ENCODE data around the gene SLC5A2.

The SLC5A2 gene

GRCh38 chr16:31489616-31490584 is 7.0 kb downstream of the SLC5A2 start (continued):
- TF ChIP-seq CREB5 (CRISPR knock-in tag; IDR thresholded peaks at IDR 0.05; ENCODE audit: low read depth) (no peak), TOX (CRISPR knock-in tag; IDR thresholded peaks at IDR 0.05; ENCODE audit: borderline replicate concordance) (no peak)

DNA sequence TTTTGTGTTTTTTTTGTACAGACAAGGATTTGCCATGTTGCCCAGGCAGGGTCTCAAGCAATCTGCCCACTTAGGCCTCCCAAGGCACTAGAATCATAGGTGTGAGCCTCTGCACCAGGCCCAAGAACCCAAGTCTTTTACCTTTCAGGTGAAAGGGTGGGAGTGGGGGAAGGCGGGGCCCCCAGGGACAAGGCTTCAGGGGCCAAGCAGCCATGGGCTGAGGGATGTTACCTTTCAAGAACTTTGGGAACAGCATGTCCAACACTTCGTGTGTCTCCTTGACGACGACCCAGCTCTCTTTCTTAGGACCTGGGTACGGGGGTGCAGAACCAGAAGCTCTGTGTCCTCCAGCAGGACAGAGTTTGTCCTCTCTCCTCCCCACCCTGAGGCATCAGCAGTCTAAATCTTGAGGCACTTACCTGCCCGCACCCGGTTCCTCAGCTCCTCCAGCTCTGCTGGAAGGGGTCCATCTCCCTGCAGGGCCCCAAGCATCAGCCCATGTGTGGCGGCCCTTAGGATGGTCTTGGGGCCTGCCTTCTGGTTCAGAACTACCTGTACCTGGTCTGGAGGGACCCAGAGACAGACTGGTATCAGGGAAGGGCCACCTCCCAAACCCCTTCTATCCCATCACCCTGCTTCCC is 9.0 kb downstream of the SLC5A2 start:
- ATAC-seq = no peak

GRCh38 chr16:31493506-31494125 is 10.7 kb downstream of the SLC5A2 start:
- no peak for ATAC-seq
- no peak for TF ChIP-seq PPARA (CRISPR knock-in tag; IDR thresholded peaks at IDR 0.05; ENCODE audit: borderline replicate concordance)
- TF ChIP-seq ZC3H10 (CRISPR knock-in tag; IDR thresholded peaks at IDR 0.05) = no peak
- TF ChIP-seq CSRNP3 (CRISPR knock-in tag; IDR thresholded peaks at IDR 0.05) = no peak
- no peak for TF ChIP-seq TCF4 (CRISPR knock-in tag; IDR thresholded peaks at IDR 0.05; ENCODE audit: borderline replicate concordance)
- TF ChIP-seq BACH2 (CRISPR knock-in tag; IDR thresholded peaks at IDR 0.05; ENCODE audit: borderline replicate concordance) = no peak
- TF ChIP-seq SNAI2 (CRISPR knock-in tag; IDR thresholded peaks at IDR 0.05) = no peak
- TF ChIP-seq ZNF8 (CRISPR knock-in tag; IDR thresholded peaks at IDR 0.05) = no peak

More for the DNA sequence above, 9.0 kb downstream of the SLC5A2 start:
- no peak for TF ChIP-seq ZFP3 (CRISPR knock-in tag; IDR thresholded peaks at IDR 0.05)
- no peak for TF ChIP-seq CSRNP3 (CRISPR knock-in tag; IDR thresholded peaks at IDR 0.05)
- TF ChIP-seq ZNF70 (CRISPR knock-in tag; IDR thresholded peaks at IDR 0.05) = no peak
- TF ChIP-seq SNAI2 (CRISPR knock-in tag; IDR thresholded peaks at IDR 0.05) = no peak
- TF ChIP-seq CSDC2 (CRISPR knock-in tag; IDR thresholded peaks at IDR 0.05) = no peak
- no peak for TF ChIP-seq BACH2 (CRISPR knock-in tag; IDR thresholded peaks at IDR 0.05; ENCODE audit: borderline replicate concordance)
- TF ChIP-seq PATZ1 (CRISPR knock-in tag; IDR thresholded peaks at IDR 0.05; ENCODE audit: borderline replicate concordance) = no peak
- no peak for TF ChIP-seq CREB5 (CRISPR knock-in tag; IDR thresholded peaks at IDR 0.05; ENCODE audit: low read depth)
- TF ChIP-seq GLIS3 (CRISPR knock-in tag; IDR thresholded peaks at IDR 0.05) = no peak
- no peak for TF ChIP-seq OSR1 (CRISPR knock-in tag; IDR thresholded peaks at IDR 0.05)
- no peak for TF ChIP-seq ZNF8 (CRISPR knock-in tag; IDR thresholded peaks at IDR 0.05)
- TF ChIP-seq TOX (CRISPR knock-in tag; IDR thresholded peaks at IDR 0.05; ENCODE audit: borderline replicate concordance) = no peak
- TF ChIP-seq TCF4 (CRISPR knock-in tag; IDR thresholded peaks at IDR 0.05; ENCODE audit: borderline replicate concordance) = no peak
- TF ChIP-seq ZFP30 (CRISPR knock-in tag; IDR thresholded peaks at IDR 0.05) = no peak
- TF ChIP-seq, protein P1, sequence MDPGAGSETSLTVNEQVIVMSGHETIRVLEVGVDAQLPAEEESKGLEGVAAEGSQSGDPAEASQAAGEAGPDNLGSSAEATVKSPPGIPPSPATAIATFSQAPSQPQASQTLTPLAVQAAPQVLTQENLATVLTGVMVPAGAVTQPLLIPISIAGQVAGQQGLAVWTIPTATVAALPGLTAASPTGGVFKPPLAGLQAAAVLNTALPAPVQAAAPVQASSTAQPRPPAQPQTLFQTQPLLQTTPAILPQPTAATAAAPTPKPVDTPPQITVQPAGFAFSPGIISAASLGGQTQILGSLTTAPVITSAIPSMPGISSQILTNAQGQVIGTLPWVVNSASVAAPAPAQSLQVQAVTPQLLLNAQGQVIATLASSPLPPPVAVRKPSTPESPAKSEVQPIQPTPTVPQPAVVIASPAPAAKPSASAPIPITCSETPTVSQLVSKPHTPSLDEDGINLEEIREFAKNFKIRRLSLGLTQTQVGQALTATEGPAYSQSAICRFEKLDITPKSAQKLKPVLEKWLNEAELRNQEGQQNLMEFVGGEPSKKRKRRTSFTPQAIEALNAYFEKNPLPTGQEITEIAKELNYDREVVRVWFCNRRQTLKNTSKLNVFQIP (CRISPR knock-in tag; IDR thresholded peaks at IDR 0.05; ENCODE audit: borderline replicate concordance, low read depth) = no peak
- no peak for TF ChIP-seq ARNTL (CRISPR knock-in tag; IDR thresholded peaks at IDR 0.05; ENCODE audit: borderline replicate concordance, low read depth)
- no peak for TF ChIP-seq ESRRG (CRISPR knock-in tag; IDR thresholded peaks at IDR 0.05)

Measured in SK-N-SH treated with all-trans-retinoic acid at 6 μM for 48 hours (cell line).